ENCODE data around the gene COL1A2. TPM values are rescaled to one million over a fixed set of nuclear protein-coding genes. Genes with fewer than 3 reads are reported as not detected.
A peak's percentile ranks its signal among the peaks of the same experiment; 100 is the strongest.

The COL1A2 gene
- total and polyA plus RNA-seq, 2 of the 8 experiments (the other 6 are each of a cell fraction or from before 2014, with no cell fraction given): 45.2 to 87.2 TPM

- Histone ChIP-seq H2BK15ac (ENCODE audit: low read length) (no peak overlapping the region), H2AFZ (ENCODE audit: low read length) (peak overlapping the region; percentile 68; the same call in 1 of the 2 replicates), H3K4me2 (ENCODE audit: insufficient read depth in 1 of 2, low read depth in 2 of 2, low read length in 2 of 2) (no peak overlapping the region), H3K79me2 (ENCODE audit: control insufficient read depth in 1 of 2, insufficient read depth in 2 of 2, low read length in 2 of 2) (no peaks in the 10 kb centered on the region), H4K91ac (replicated peaks; ENCODE audit: insufficient read length, low read length) (no peak overlapping the region), H3K9ac (replicated peaks in 1 of 4; ENCODE audit: extremely low read depth in 1 of 4, low read depth in 3 of 4, low read length in 3 of 4) (no peak overlapping the region), H3K56ac (replicated peaks; ENCODE audit: insufficient read length, low read depth, low read length) (no peak overlapping the region), H4K5ac (ENCODE audit: insufficient read length, low read depth, low read length) (no peak overlapping the region), H3K4me1 (replicated peaks in 1 of 4; ENCODE audit: control insufficient read depth in 3 of 4, insufficient read depth in 4 of 4, low read length in 3 of 4) (no peaks in the 10 kb centered on the region), H2BK20ac (ENCODE audit: low read length) (no peak overlapping the region), H3K79me1 (ENCODE audit: low read depth, low read length) (no peaks in the 10 kb centered on the region), H3K14ac (ENCODE audit: insufficient read length) (no peak overlapping the region), H3K27ac (ENCODE audit: low read depth, low read length) (no peak overlapping the region), H2AK5ac (ENCODE audit: low read depth, low read length) (no peak overlapping the region), H3K4me3 (ENCODE audit: extremely low read depth in 1 of 4, insufficient read depth in 2 of 4, low read depth in 3 of 4, low read length in 4 of 4) (no peak overlapping the region), H3K23me2 (ENCODE audit: low read depth, low read length) (no peaks in the 10 kb centered on the region), H2BK5ac (ENCODE audit: low read depth, low read length) (no peak overlapping the region), H2BK120ac (replicated peaks; ENCODE audit: low read depth, low read length) (no peak overlapping the region), H4K20me1 (replicated peaks in 1 of 2; ENCODE audit: control insufficient read depth in 1 of 2, insufficient read depth in 2 of 2, low read length in 2 of 2) (no peaks in the 10 kb centered on the region), H3K18ac (ENCODE audit: extremely low read depth, low read length) (no peak overlapping the region), H3K9me3 (ENCODE audit: insufficient read depth in 2 of 2, low read depth in 1 of 2, low read length in 1 of 2) (no peaks in the 10 kb centered on the region), H3K36me3 (ENCODE audit: control insufficient read depth in 2 of 4, insufficient read depth in 4 of 4, low read length in 3 of 4) (no peaks in the 10 kb centered on the region), H3K27me3 (replicated peaks in 1 of 4; ENCODE audit: control insufficient read depth in 3 of 4, extremely low read depth in 1 of 4, insufficient read depth in 3 of 4, low read length in 3 of 4) (peaks cover 0 to 3% (median 0%) of the 10 kb centered on the region in 4 experiments; a peak in 1 of 7 replicates), H2BK12ac (ENCODE audit: low read depth, low read length) (no peak overlapping the region), H3K4ac (replicated peaks; ENCODE audit: insufficient read length, low read depth, low read length) (no peak overlapping the region), H4K8ac (ENCODE audit: extremely low read depth, insufficient read depth, low read length) (no peak overlapping the region), H3K23ac (ENCODE audit: insufficient read length) (no peak overlapping the region)
- ChIA-PET POLR2A (ENCODE audit: partially characterized antibody) (interaction anchor here (1.0 to 1.5 kb wide), 2 partner anchors 60 to 207 kb away, joined by 6 read pairs; partner anchors contain the start of gene CASD1), CTCF (ENCODE audit: partially characterized antibody) (interaction anchor here (0.7 to 4.0 kb wide), 31 partner anchors 8 to 1240 kb away, joined by 3 to 33 read pairs (median 4); partner anchors contain the start of gene SGCE)
- 96% methylated on average over 4 of the region's 4 CpGs; no CpG with 5 or more reads in 1 of the 2 experiments for WGBS, 2 experiments (ENCODE audit: extremely low coverage in 1 of 2, insufficient coverage in 1 of 2, insufficient read length in 1 of 2, insufficient replicate concordance in 2 of 2, low coverage in 1 of 2, low lambda C conversion rate in 2 of 2, missing lambda C conversion rate in 1 of 2)
- FAIRE-seq: no peak
- no peak for DNase-seq (ENCODE audit: low read depth in 1 of 2, low spot score in 2 of 2)
- TF ChIP-seq POLR2AphosphoS5 (IDR thresholded peaks at IDR 0.05; ENCODE audit: low read depth, low read length) (no peak), USF2 (IDR thresholded peaks at IDR 0.05; ENCODE audit: low read length) (no peak), SUZ12 (IDR thresholded peaks at IDR 0.05; ENCODE audit: low read length) (no peak), GTF2F1 (IDR thresholded peaks at IDR 0.05; ENCODE audit: borderline replicate concordance, low read depth, low read length) (no peak), SP2 (IDR thresholded peaks at IDR 0.05; ENCODE audit: low read length) (no peak), BACH1 (IDR thresholded peaks at IDR 0.05; ENCODE audit: low read length) (no peak), SIN3A (conservative IDR thresholded peaks at IDR 0.05 in 1 of 2, IDR thresholded peaks at IDR 0.05 in 1 of 2; ENCODE audit: low read depth in 1 of 2, low read length in 2 of 2) (no peak), BRCA1 (IDR thresholded peaks at IDR 0.05; ENCODE audit: low read depth, low read length) (no peak), FOSL1 (IDR thresholded peaks at IDR 0.05; ENCODE audit: insufficient read depth, low read depth, low read length) (no peak), KDM1A (IDR thresholded peaks at IDR 0.05; ENCODE audit: borderline replicate concordance, low read length) (no peak)
Observed at GRCh38 chr7:94450044-94450697, 55.5 kb downstream of the COL1A2 start.
